Neural progenitor cell (in vitro differentiated cells): ENCODE data around the gene RIPPLY1. TPM values are rescaled to one million over a fixed set of nuclear protein-coding genes. Genes with fewer than 3 reads are reported as not detected.

Experiments
- DNase-seq: peaks from one replicate; pipeline ENCODE4 v3.0.0-alpha.2; 2016; ENCODE audit warnings: low spot score
- H2AFZ ChIP-seq: fragments of 200-600 bp; sonication (generic); replicated peaks from 2 replicates; pipeline ENCODE4 v1.6.1; 2016; ENCODE audit warnings: antibody characterized with exemption
- H3F3A ChIP-seq: fragments of 200-600 bp; sonication (generic); 2 replicates; pipeline ENCODE4 v1.6.1; 2016; ENCODE audit warnings: antibody characterized with exemption, low read depth
- H3K27ac ChIP-seq: fragments of 200-600 bp; sonication (generic); 2 replicates; pipeline ENCODE4 v1.5.1; 2016; ENCODE audit warnings: mild to moderate bottlenecking
- H3K27me3 ChIP-seq: fragments of 200-600 bp; sonication (generic); 2 replicates; pipeline ENCODE4 v1.6.1; 2016; ENCODE audit warnings: mild to moderate bottlenecking, moderate library complexity
- H3K36me3 ChIP-seq: fragments of 200-600 bp; sonication (generic); 2 replicates; pipeline ENCODE4 v1.5.1; 2016
- H3K4me1 ChIP-seq: fragments of 200-600 bp; sonication (generic); 2 replicates; pipeline ENCODE4 v1.6.1; 2016; ENCODE audit warnings: mixed run types
- H3K4me2 ChIP-seq: fragments of 200-600 bp; sonication (generic); 2 replicates; pipeline ENCODE4 v1.6.1; 2016
- H3K4me3 ChIP-seq: fragments of 200-600 bp; sonication (generic); 2 replicates; pipeline ENCODE4 v1.5.1; 2016
- H3K79me2 ChIP-seq: fragments of 200-600 bp; sonication (generic); 2 replicates; pipeline ENCODE4 v1.6.1; 2016; ENCODE audit warnings: low read depth
- H3K9ac ChIP-seq: fragments of 200-600 bp; sonication (generic); 2 replicates; pipeline ENCODE4 v1.6.1; 2016
- H3K9me3 ChIP-seq: fragments of 200-600 bp; sonication (generic); 2 replicates; pipeline ENCODE4 v1.5.1; 2016; ENCODE audit warnings: low read depth
- H4K20me1 ChIP-seq: fragments of 200-600 bp; sonication (generic); 2 replicates; pipeline ENCODE4 v1.6.1; 2016; ENCODE audit warnings: low read depth
- H3K27ac Mint-ChIP-seq: 3 replicates; pipeline ENCODE4 v1.8.0; 2021; ENCODE audit warnings: mixed read lengths
- H3K27me3 Mint-ChIP-seq: 2 replicates; pipeline ENCODE4 v1.8.0; 2022; ENCODE audit warnings: low read depth, mild to moderate bottlenecking, inconsistent platforms, moderate library complexity, mixed read lengths; ENCODE audit not compliant: insufficient read depth
- H3K36me3 Mint-ChIP-seq: 3 replicates; pipeline ENCODE4 v1.8.0; 2021; ENCODE audit warnings: mixed read lengths
- H3K4me1 Mint-ChIP-seq: 3 replicates; pipeline ENCODE4 v1.8.0; 2021; ENCODE audit warnings: mixed read lengths
- H3K4me3 Mint-ChIP-seq: 3 replicates; pipeline ENCODE4 v1.8.0; 2021; ENCODE audit warnings: mild to moderate bottlenecking, moderate library complexity, mixed read lengths
- H3K9me3 Mint-ChIP-seq: 3 replicates; pipeline ENCODE4 v1.8.0; 2020; ENCODE audit warnings: mixed read lengths
- EZH2 ChIP-seq: fragments of 200-600 bp; sonication (generic); IDR thresholded peaks from 2 replicates; pipeline ENCODE4 v1.6.1; 2017; ENCODE audit warnings: antibody characterized with exemption, mild to moderate bottlenecking, moderate library complexity
- EZH2phosphoT487 ChIP-seq: fragments of 200-600 bp; sonication (generic); IDR thresholded peaks from 2 replicates; pipeline ENCODE4 v1.6.1; 2017; ENCODE audit warnings: antibody characterized with exemption
- total RNA-seq: library from RNA; depleted of rRNA; stranded (reverse); fragments of >200 nt; gene quantifications from 2 replicates; pipeline ENCODE4 v1.2.3, GENCODE V29; 2015; ENCODE audit warnings: low replicate concordance
- TF ChIP-seq, protein P1 (sequence below): fragments of 200-600 bp; sonication (generic); IDR thresholded peaks from 2 replicates; pipeline ENCODE4 v1.5.1; 2017; ENCODE audit warnings: antibody characterized with exemption, mild to moderate bottlenecking

Gene RIPPLY1
- total RNA-seq, 1 donor from 2014 or later = not detected

DNA sequence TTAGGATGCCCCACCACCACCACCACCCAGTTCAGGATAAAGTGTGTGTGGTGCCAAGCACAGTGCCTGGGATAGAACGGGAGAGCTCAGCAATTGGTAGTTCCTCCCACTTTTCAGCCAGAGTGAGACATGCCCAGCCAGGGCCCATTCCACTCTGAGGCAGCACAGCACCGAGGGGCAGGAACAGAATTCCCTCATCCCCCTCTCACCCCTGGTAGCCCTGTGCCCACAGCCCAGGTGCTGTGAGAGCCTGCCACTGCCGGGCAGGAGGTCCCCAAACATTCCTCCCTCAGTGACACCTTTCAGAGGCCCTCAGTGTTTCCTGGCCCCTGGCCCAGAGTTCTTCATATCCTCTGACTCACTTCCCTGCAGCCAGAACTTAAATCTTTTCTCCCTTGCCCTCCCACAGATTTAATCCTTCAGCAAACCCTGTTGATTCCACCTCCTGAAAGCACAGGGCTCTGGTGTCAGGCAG lies 8.1 kb downstream of the RIPPLY1 start:
- Mint-ChIP-seq H3K4me1 (peaks cover 23% of the 10 kb centered on the region), H3K36me3 (no peaks in the 10 kb centered on the region), H3K9me3 (no peaks in the 10 kb centered on the region), H3K27ac (no peak overlapping the region), H3K4me3 (no peak overlapping the region), H3K27me3 (peaks cover 6% of the 10 kb centered on the region)
- Histone ChIP-seq H3K27ac (no peak overlapping the region), H3F3A (no peaks in the 10 kb centered on the region), H3K36me3 (no peaks in the 10 kb centered on the region), H3K4me2 (no peak overlapping the region), H3K79me2 (no peaks in the 10 kb centered on the region), H4K20me1 (no peaks in the 10 kb centered on the region), H3K9ac (no peak overlapping the region), H3K27me3 (no peaks in the 10 kb centered on the region), H3K9me3 (no peaks in the 10 kb centered on the region), H3K4me1 (no peaks in the 10 kb centered on the region), H3K4me3 (no peak overlapping the region), H2AFZ (no peak overlapping the region)
- TF ChIP-seq EZH2 = no peak
- TF ChIP-seq, protein P1, sequence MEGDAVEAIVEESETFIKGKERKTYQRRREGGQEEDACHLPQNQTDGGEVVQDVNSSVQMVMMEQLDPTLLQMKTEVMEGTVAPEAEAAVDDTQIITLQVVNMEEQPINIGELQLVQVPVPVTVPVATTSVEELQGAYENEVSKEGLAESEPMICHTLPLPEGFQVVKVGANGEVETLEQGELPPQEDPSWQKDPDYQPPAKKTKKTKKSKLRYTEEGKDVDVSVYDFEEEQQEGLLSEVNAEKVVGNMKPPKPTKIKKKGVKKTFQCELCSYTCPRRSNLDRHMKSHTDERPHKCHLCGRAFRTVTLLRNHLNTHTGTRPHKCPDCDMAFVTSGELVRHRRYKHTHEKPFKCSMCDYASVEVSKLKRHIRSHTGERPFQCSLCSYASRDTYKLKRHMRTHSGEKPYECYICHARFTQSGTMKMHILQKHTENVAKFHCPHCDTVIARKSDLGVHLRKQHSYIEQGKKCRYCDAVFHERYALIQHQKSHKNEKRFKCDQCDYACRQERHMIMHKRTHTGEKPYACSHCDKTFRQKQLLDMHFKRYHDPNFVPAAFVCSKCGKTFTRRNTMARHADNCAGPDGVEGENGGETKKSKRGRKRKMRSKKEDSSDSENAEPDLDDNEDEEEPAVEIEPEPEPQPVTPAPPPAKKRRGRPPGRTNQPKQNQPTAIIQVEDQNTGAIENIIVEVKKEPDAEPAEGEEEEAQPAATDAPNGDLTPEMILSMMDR = no peak
- no peak for TF ChIP-seq EZH2phosphoT487
- DNase-seq = no peak

DNA sequence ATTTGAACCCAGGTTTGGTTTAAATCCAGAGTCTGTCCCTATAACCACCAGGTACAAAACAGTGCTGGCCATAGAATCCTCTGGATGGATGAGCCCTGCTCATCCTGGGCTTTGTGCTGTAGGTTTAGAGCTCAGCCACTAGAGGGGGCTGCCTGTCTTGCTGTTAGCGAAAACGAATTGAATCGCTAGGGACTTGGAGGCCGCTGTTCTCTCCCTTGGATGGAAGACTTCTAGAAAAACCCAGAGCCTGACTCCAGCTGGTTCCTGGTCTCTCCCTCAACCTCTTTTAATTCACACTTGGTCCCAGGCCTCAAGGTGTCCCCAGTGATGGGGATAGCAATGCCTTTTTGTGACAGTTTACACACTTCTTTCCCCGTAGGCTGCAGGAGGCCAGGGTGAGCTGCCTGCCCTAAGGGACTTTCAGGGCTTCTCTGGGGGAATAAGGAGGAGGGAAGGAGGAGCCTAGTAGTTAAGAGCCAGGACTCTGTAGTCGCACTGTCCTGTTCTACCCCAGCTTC lies 8.7 kb downstream of the RIPPLY1 start:
- no peaks in the 10 kb centered on the region for H3K27me3 ChIP-seq
- TF ChIP-seq, protein P1 = peak; percentile 79
- TF ChIP-seq EZH2 (no peak), EZH2phosphoT487 (no peak)
- H2AFZ ChIP-seq = no peak overlapping the region
- no peaks in the 10 kb centered on the region for H3F3A ChIP-seq
- peak; percentile 81 for DNase-seq
- no peak overlapping the region for H3K9ac ChIP-seq
- no peak overlapping the region for H3K4me2 ChIP-seq
- Mint-ChIP-seq H3K9me3 (no peaks in the 10 kb centered on the region), H3K4me1 (peaks cover 19% of the 10 kb centered on the region), H3K27ac (no peak overlapping the region), H3K4me3 (no peak overlapping the region), H3K36me3 (no peaks in the 10 kb centered on the region), H3K27me3 (peaks cover 6% of the 10 kb centered on the region)
- H3K79me2 ChIP-seq = no peaks in the 10 kb centered on the region
- H3K4me1 ChIP-seq = no peaks in the 10 kb centered on the region
- H3K27ac ChIP-seq = no peak overlapping the region
- H3K36me3 ChIP-seq = no peaks in the 10 kb centered on the region
- H3K9me3 ChIP-seq = no peaks in the 10 kb centered on the region
- H3K4me3 ChIP-seq = no peak overlapping the region
- H4K20me1 ChIP-seq = no peaks in the 10 kb centered on the region

DNA sequence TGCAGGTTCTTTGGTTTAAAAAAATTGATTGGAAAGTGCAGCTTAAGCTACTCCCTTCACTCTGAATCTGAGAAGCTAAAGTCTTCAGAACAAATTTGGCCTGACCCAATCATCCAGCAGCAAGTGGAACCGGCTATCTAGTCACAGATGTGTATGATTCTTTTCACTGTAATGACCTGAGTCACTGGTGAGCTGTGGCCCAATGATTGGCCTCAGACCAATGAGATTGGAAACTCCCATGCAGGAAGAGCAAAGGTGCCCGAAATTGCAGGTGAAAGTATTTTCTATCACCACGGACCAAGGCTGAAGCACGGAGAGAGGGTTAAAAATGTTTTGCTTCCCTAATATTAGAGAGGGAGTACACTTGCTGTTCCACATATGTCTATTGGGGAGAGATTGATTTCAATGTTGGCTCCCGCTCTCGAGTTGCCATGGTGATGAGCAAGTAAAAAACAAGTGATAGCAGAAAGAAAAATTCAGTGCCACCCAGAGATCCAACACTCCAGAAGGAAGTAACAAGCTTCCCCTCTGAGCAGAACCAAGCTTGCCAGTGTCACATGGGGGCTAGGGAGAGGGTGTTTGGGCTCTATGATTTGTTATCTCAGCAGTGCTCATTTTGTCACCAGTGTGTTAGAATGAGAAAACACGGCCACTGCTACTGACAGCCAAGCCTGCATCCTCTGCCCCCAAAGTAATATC lies 11.2 kb downstream of the RIPPLY1 start:
- no peaks in the 10 kb centered on the region for H3K9me3 Mint-ChIP-seq

More for the DNA sequence above, 11.2 kb downstream of the RIPPLY1 start:
- Histone ChIP-seq H3K4me1 (no peaks in the 10 kb centered on the region), H4K20me1 (no peaks in the 10 kb centered on the region), H3K4me3 (no peak overlapping the region), H3F3A (no peaks in the 10 kb centered on the region), H3K79me2 (no peaks in the 10 kb centered on the region), H3K9me3 (no peaks in the 10 kb centered on the region), H3K4me2 (no peak overlapping the region), H2AFZ (no peak overlapping the region), H3K36me3 (no peaks in the 10 kb centered on the region), H3K27ac (no peak overlapping the region), H3K9ac (no peak overlapping the region), H3K27me3 (no peaks in the 10 kb centered on the region)
- no peak overlapping the region for H3K4me3 Mint-ChIP-seq
- TF ChIP-seq EZH2phosphoT487 (no peak), EZH2 (no peak)
- TF ChIP-seq, protein P1 = no peak
- H3K27ac Mint-ChIP-seq = no peak overlapping the region
- peaks cover 8% of the 10 kb centered on the region for H3K27me3 Mint-ChIP-seq
- DNase-seq = no peak
- H3K4me1 Mint-ChIP-seq = peaks cover 10% of the 10 kb centered on the region
- H3K36me3 Mint-ChIP-seq = no peaks in the 10 kb centered on the region
